Measurements from ENCODE around the gene HCLS1. TPM values are rescaled to one million over a fixed set of nuclear protein-coding genes. Genes with fewer than 3 reads are reported as not detected.

Gene HCLS1
- total RNA-seq, 1 donor from 2014 or later, result 0.82 TPM

- Mint-ChIP-seq H3K9me3 (ENCODE audit: low read depth) (no peaks in the 10 kb centered on the region), H3K4me3 (ENCODE audit: unreplicated experiment) (no peak overlapping the region), H3K36me3 (ENCODE audit: low read depth) (peaks cover 44% of the 10 kb centered on the region), H3K27ac (ENCODE audit: unreplicated experiment) (no peak overlapping the region), H3K27me3 (ENCODE audit: low read depth) (no peaks in the 10 kb centered on the region), H3K4me1 (ENCODE audit: low read depth) (peaks cover 4% of the 10 kb centered on the region)
- DNase-seq (ENCODE audit: low spot score), result no peak
- no peak for TF ChIP-seq CTCF (IDR thresholded peaks at IDR 0.05)
Measured at GRCh38 chr3:121663171-121663847, 2.6 kb upstream of the HCLS1 start.

GRCh38 chr3:121662742-121663141 is 2.0 kb upstream of the HCLS1 start:
- H3K36me3 Mint-ChIP-seq (ENCODE audit: low read depth), result peaks cover 40% of the 10 kb centered on the region

GRCh38 chr3:121661376-121661775 is 673 bp upstream of the HCLS1 start:
- Mint-ChIP-seq H3K27me3 (ENCODE audit: low read depth) (no peaks in the 10 kb centered on the region), H3K27ac (ENCODE audit: unreplicated experiment) (no peak overlapping the region), H3K36me3 (ENCODE audit: low read depth) (peaks cover 32% of the 10 kb centered on the region), H3K4me1 (ENCODE audit: low read depth) (peaks cover 4% of the 10 kb centered on the region), H3K4me3 (ENCODE audit: unreplicated experiment) (no peak overlapping the region), H3K9me3 (ENCODE audit: low read depth) (no peaks in the 10 kb centered on the region)
- no peak for DNase-seq (ENCODE audit: low spot score)
- no peak for TF ChIP-seq CTCF (IDR thresholded peaks at IDR 0.05)

More at GRCh38 chr3:121662742-121663141, 2.0 kb upstream of the HCLS1 start:
- Mint-ChIP-seq H3K4me1 (ENCODE audit: low read depth) (peaks cover 4% of the 10 kb centered on the region), H3K4me3 (ENCODE audit: unreplicated experiment) (no peak overlapping the region), H3K27me3 (ENCODE audit: low read depth) (no peaks in the 10 kb centered on the region), H3K9me3 (ENCODE audit: low read depth) (no peaks in the 10 kb centered on the region), H3K27ac (ENCODE audit: unreplicated experiment) (no peak overlapping the region)
- no peak for TF ChIP-seq CTCF (IDR thresholded peaks at IDR 0.05)
- no peak for DNase-seq (ENCODE audit: low spot score)

- Mint-ChIP-seq H3K27me3 (ENCODE audit: low read depth) (no peaks in the 10 kb centered on the region), H3K9me3 (ENCODE audit: low read depth) (no peaks in the 10 kb centered on the region), H3K4me3 (ENCODE audit: unreplicated experiment) (no peak overlapping the region), H3K4me1 (ENCODE audit: low read depth) (peaks cover 4% of the 10 kb centered on the region), H3K36me3 (ENCODE audit: low read depth) (peaks cover 19% of the 10 kb centered on the region), H3K27ac (ENCODE audit: unreplicated experiment) (no peak overlapping the region)
- DNase-seq (ENCODE audit: low spot score), result no peak
- TF ChIP-seq CTCF (IDR thresholded peaks at IDR 0.05), result no peak
Measured at GRCh38 chr3:121659586-121659985, 1.1 kb downstream of the HCLS1 start.

GRCh38 chr3:121658716-121659435 is 1.8 kb downstream of the HCLS1 start:
- no peaks in the 10 kb centered on the region for H3K9me3 Mint-ChIP-seq (ENCODE audit: low read depth)
- peaks cover 12% of the 10 kb centered on the region for H3K36me3 Mint-ChIP-seq (ENCODE audit: low read depth)
- H3K4me3 Mint-ChIP-seq (ENCODE audit: unreplicated experiment), result no peak overlapping the region
- no peak for DNase-seq (ENCODE audit: low spot score)
- no peaks in the 10 kb centered on the region for H3K27me3 Mint-ChIP-seq (ENCODE audit: low read depth)
- H3K27ac Mint-ChIP-seq (ENCODE audit: unreplicated experiment), result no peak overlapping the region
- no peak for TF ChIP-seq CTCF (IDR thresholded peaks at IDR 0.05)
- H3K4me1 Mint-ChIP-seq (ENCODE audit: low read depth), result peaks cover 4% of the 10 kb centered on the region
